ENCODE measurements around the gene COPG2.
"Not testable (repeated sequence)": the region's sequence is repeated elsewhere in the genome, so short reads cannot be mapped to it uniquely, and the experiment has no call there.

The COPG2 gene

GRCh38 chr7:130701650-130702049 lies 33.1 kb upstream of the COPG2 start:
- Histone ChIP-seq H3K27ac (no peak overlapping the region), H3K27me3 (no peaks in the 10 kb centered on the region), H3K4me3 (no peak overlapping the region), H3K36me3 (no peaks in the 10 kb centered on the region), H3K4me1 (no peaks in the 10 kb centered on the region), H3K9me3 (no peaks in the 10 kb centered on the region)
- intact Hi-C loops (cut with DNase I; ENCODE audit: low total_unique reads) = no loop called here
- no peak for DNase-seq
- no peak for TF ChIP-seq CTCF (IDR thresholded peaks at IDR 0.05)

- intact Hi-C loops (cut with DNase I; ENCODE audit: low total_unique reads) = no loop called here
- Histone ChIP-seq H3K27me3 (no peaks in the 10 kb centered on the region), H3K27ac (no peak overlapping the region), H3K4me3 (no peak overlapping the region), H3K9me3 (no peaks in the 10 kb centered on the region), H3K36me3 (no peaks in the 10 kb centered on the region), H3K4me1 (no peaks in the 10 kb centered on the region)
- TF ChIP-seq CTCF (IDR thresholded peaks at IDR 0.05) = no peak
- no peak for DNase-seq
These were observed 32.2 kb upstream of the COPG2 start for GRCh38 chr7:130700760-130701159.

GRCh38 chr7:130699686-130700085 lies 31.1 kb upstream of the COPG2 start:
- Histone ChIP-seq H3K27me3 (no peaks in the 10 kb centered on the region), H3K9me3 (no peaks in the 10 kb centered on the region), H3K36me3 (no peaks in the 10 kb centered on the region), H3K27ac (no peak overlapping the region), H3K4me3 (no peak overlapping the region), H3K4me1 (no peaks in the 10 kb centered on the region)
- DNase-seq = no peak
- intact Hi-C loops (cut with DNase I; ENCODE audit: low total_unique reads) = no loop called here
- no peak for TF ChIP-seq CTCF (IDR thresholded peaks at IDR 0.05)

- intact Hi-C loops (cut with DNase I; ENCODE audit: low total_unique reads) = no loop called here
- Histone ChIP-seq H3K27me3 (no peaks in the 10 kb centered on the region), H3K4me1 (no peaks in the 10 kb centered on the region), H3K4me3 (no peak overlapping the region), H3K9me3 (no peaks in the 10 kb centered on the region), H3K36me3 (no peaks in the 10 kb centered on the region), H3K27ac (no peak overlapping the region)
- no peak for DNase-seq
- no peak for TF ChIP-seq CTCF (IDR thresholded peaks at IDR 0.05)
These were observed 29.3 kb upstream of the COPG2 start for GRCh38 chr7:130697820-130698219.

GRCh38 chr7:130695840-130696239 lies 27.3 kb upstream of the COPG2 start:
- Histone ChIP-seq H3K27ac (no peak overlapping the region), H3K27me3 (no peaks in the 10 kb centered on the region), H3K4me3 (no peak overlapping the region), H3K9me3 (no peaks in the 10 kb centered on the region), H3K4me1 (no peaks in the 10 kb centered on the region), H3K36me3 (no peaks in the 10 kb centered on the region)
- intact Hi-C loops (cut with DNase I; ENCODE audit: low total_unique reads) = no loop called here
- DNase-seq = no peak
- peak; percentile 16 to 35 for TF ChIP-seq CTCF (IDR thresholded peaks at IDR 0.05)

- DNase-seq; H3K36me3 ChIP-seq; H3K27me3 ChIP-seq; H3K4me3 ChIP-seq; H3K9me3 ChIP-seq; intact Hi-C loops (cut with DNase I; ENCODE audit: low total_unique reads); H3K27ac ChIP-seq; H3K4me1 ChIP-seq: not testable (repeated sequence)
These were observed 23.8 kb upstream of the COPG2 start for GRCh38 chr7:130692396-130692795.

Measured in tibial artery (tissue), 4 donors.